Measurements from ENCODE around the gene LRP8.
A peak's percentile ranks its signal among the peaks of the same experiment; 100 is the strongest.

LRP8 gene

GRCh38 chr1:53256511-53257453, 71.1 kb downstream of the LRP8 start:
- DNase-seq, result no peak

DNA sequence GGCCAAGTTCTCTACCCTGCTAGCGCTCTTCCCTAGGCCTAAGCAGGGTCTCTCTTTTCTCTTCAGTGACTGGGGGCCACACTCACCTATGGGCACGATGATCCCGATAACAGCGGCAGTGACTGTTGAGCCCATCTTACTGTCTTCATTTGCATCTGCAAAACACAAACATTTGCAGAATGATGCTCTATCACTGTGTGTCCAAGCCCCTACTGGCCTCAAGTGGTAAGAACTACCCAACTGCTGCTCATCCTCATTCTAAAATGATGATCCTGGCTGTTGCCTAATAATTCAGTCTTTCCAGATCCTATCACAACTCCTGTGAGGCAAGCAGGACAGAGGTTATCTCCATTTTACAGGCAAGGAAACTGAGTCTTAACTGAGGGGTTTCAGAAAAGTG, 72.8 kb downstream of the LRP8 start:
- no peak for DNase-seq

GRCh38 chr1:53254011-53254640, 73.7 kb downstream of the LRP8 start:
- DNase-seq, result no peak

DNA sequence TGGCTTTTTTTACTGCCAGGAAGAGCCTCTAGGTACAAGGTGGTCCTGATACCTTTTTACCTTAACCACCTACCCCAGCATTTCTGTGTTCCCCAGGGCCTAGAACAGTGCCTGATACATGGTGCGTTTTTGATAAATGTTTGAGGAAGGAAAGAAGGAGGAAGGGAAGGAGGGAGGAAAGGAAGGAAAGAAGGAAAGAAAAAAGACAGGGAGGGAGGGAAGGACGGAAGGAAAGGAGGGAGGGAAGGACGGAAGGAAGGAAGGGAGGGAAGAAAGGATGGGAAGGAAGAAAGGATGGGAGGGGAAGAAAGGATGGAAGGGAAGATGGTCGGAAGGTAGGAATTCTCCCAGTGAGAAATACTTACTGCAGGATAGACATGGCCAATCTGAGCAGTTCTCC, 77.5 kb downstream of the LRP8 start:
- DNase-seq, result no peak

DNA sequence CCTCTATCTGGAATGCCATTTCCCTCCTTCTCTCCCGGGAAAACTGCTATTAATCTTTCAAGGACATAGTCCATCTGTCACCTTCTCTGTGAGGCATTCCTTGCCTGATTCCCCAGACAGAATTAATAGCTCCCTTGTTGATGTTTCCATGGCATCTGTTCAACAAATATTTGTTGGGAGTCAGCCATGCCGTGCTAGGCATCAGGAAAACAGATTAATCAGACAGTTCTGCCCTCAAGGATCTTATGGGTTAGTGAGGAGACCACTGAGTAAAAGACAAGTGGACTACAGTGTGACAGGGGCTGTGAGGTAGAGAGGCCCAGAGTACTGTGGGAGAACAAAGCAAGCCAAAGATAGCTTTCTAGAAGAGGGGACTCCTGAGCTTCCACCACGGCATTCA, 78.2 kb downstream of the LRP8 start:
- DNase-seq, result no peak

- DNase-seq, result no peak
These were observed 81.4 kb downstream of the LRP8 start for GRCh38 chr1:53246261-53247134.

GRCh38 chr1:53244141-53244540, 83.7 kb downstream of the LRP8 start:
- no peak for DNase-seq

- no peak for DNase-seq
These were observed 85.5 kb downstream of the LRP8 start for GRCh38 chr1:53242381-53242780.

DNA sequence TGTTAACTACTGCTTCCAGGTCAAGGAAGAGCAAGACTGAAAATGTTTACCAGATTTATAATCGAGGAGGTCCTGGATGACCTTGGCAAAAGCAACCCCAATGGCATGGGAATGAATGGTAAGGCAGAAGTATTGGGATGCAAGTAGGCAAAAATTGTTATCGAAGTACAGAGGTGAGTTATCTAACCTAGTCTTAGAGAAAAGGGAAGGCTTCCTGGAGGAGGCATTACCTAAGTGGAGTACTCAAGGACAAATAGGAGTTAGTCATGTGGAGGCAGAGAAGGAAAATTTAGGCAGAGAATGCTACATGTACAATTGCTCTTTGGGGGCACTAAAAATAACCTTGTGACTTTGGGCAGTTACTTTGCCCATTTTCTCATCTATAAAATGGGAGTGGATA, 86.0 kb downstream of the LRP8 start:
- no peak for DNase-seq

GRCh38 chr1:53238197-53239155, 89.4 kb downstream of the LRP8 start, which contains the start of gene MAGOH:
Gene MAGOH, minus strand, starts transcription at chr1:53238518. Its CDS starts 70 bp downstream, at chr1:53238448.
- DNase-seq, result peak; percentile 96

DNA sequence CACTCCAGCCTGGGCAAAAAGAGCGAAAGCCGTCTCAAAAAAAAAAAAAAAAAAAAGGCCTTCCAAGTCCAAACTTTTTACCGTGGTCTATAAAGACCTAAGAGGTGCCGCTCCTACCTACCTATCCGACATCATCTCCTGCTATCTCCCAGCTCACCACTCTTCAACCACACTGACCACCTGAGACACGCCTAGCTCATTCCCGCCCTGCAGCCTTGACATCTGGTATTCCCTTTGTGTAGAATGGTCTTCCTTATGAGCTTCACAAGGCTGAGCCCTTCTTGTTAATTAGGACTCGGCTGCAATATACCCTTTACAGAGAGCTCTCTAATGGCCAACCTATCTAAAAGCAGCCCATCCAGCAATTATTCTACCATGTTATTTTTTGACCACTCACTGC, 90.2 kb downstream of the LRP8 start:
- DNase-seq, result no peak

- DNase-seq, result no peak
These were observed 106.9 kb downstream of the LRP8 start for GRCh38 chr1:53220962-53221286.

GRCh38 chr1:53220171-53220961, 107.5 kb downstream of the LRP8 start, which contains the start of gene CZIB:
Gene CZIB, minus strand, starts transcription at chr1:53220634. Its CDS starts 59 bp downstream, at chr1:53220575.
- peak; percentile 94 for DNase-seq

- no peak for DNase-seq
These were observed 108.2 kb downstream of the LRP8 start for GRCh38 chr1:53219711-53220110.

- DNase-seq, result no peak
These were observed 109.7 kb downstream of the LRP8 start for GRCh38 chr1:53218201-53218600.

DNA sequence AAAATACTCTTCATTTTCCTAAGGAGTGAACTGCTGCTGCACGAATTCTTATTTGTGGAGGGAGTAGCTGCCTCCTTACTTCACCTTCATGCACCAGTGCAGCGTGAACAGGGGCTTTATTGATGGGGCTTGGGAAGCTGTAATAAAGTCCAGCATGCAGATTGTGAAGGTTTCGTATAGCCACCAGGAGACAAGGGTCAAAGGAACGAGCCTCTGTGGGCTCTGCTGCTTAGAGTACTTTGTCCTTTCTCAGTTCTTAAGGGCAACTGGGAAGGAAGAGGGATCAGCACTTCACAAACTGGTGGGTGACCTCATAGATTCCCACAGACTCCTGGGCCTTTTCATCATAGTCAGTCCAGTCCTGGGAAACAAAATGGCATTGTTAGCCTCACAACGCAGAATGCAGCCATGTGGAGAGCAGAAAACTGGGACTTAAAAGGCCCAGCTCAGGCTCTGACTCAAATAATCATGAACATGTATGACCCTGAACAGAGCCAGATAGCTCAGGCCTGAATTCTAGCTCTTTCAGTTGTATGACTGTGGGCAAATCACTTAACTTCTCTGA, 113.4 kb downstream of the LRP8 start:
- no peak for DNase-seq

DNA sequence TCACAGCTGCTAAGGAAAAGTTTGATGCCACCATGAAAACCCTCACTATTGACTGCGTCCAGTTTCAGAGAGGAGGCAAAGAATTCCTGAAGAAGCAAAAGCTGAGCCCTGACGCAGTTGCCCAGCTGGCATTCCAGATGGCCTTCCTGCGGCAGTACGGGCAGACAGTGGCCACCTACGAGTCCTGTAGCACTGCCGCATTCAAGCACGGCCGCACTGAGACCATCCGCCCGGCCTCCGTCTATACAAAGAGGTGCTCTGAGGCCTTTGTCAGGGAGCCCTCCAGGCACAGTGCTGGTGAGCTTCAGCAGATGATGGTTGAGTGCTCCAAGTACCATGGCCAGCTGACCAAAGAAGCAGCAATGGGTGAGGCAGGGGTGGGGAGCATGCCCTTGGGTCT, 116.9 kb downstream of the LRP8 start:
- DNase-seq, result no peak

- DNase-seq, result no peak
These were observed 117.5 kb downstream of the LRP8 start for GRCh38 chr1:53210352-53210751.

DNA sequence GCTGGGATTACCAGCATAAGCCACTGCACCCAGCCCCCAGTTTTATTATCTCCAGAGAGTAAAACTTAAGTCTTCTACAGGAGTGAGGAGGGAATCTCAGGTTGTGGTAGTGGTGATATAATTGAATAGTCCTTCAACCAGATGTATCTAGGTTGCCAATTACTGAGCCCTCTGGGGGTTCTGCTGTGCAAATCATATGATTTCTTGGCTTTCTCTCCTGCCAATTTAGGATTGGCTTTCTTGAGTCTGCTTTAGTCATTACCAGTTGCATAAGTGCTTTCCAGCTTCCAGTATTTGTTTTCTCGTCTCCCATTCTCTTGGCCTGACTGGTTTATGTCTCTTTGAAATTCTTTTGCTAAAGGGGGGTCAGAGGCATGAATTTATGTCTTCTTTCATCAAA, 120.1 kb downstream of the LRP8 start:
- DNase-seq, result no peak

GRCh38 chr1:53206735-53207379, 121.0 kb downstream of the LRP8 start:
- no peak for DNase-seq

Data from NCI-H1105 (cell line).